ENCODE results near the gene TNFSF4.

DNA sequence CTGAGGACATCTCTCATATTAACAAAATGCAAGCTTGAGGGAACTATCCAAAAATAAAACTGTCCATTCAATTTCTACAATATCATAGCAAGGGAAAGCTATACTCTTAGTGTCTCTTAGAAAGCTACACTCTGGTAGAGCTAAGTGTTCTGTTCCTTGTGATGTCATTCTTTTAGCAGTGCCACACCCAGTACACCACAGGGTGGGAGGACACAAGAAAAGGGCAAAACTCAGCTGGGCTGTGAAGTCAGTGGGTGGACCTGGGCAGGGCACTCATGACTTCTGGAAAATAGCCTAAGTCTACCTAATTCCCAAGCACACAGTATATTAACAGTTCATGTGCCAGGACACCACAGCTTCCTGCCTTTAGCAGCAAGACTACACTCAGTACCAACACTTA is 42.2 kb upstream of the TNFSF4 start:
- TF ChIP-seq, protein P1, sequence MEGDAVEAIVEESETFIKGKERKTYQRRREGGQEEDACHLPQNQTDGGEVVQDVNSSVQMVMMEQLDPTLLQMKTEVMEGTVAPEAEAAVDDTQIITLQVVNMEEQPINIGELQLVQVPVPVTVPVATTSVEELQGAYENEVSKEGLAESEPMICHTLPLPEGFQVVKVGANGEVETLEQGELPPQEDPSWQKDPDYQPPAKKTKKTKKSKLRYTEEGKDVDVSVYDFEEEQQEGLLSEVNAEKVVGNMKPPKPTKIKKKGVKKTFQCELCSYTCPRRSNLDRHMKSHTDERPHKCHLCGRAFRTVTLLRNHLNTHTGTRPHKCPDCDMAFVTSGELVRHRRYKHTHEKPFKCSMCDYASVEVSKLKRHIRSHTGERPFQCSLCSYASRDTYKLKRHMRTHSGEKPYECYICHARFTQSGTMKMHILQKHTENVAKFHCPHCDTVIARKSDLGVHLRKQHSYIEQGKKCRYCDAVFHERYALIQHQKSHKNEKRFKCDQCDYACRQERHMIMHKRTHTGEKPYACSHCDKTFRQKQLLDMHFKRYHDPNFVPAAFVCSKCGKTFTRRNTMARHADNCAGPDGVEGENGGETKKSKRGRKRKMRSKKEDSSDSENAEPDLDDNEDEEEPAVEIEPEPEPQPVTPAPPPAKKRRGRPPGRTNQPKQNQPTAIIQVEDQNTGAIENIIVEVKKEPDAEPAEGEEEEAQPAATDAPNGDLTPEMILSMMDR (conservative IDR thresholded peaks at IDR 0.05; ENCODE audit: low read depth, low read length) = no peak
- TF ChIP-seq EZH2phosphoT487 (IDR thresholded peaks at IDR 0.05; ENCODE audit: borderline replicate concordance, low read length) = no peak
